Endothelial cell of umbilical vein (primary cell): ENCODE data around the gene SLC49A3. TPM values are rescaled to one million over a fixed set of nuclear protein-coding genes. Genes with fewer than 3 reads are reported as not detected.

Experiments
- BruUV-seq: library from RNA; stranded (reverse); fragments of 400-500 nt; replicated peaks from 2 replicates; lab custom pipeline; 2021; lab: Mats Ljungman, UMichigan
- CTCF ChIA-PET: fragments of 300-600, 350-600 bp; sonication (Branson Sonifier 250); formaldehyde crosslinking; loops from one replicate; lab custom pipeline; 2021; ENCODE audit warnings: antibody characterized with exemption, inconsistent platforms; lab: Charles Lee
- POLR2A ChIA-PET: fragments of 300-600, 350-600 bp; sonication (Branson Sonifier 250); formaldehyde crosslinking; loops from one replicate; lab custom pipeline; 2021; ENCODE audit warnings: antibody characterized with exemption, inconsistent platforms; lab: Charles Lee
- DNase-seq: peaks from one replicate; pipeline ENCODE4 v3.0.0-alpha.2; 2011; ENCODE audit warnings: low read depth, low spot score
- FAIRE-seq: peaks from 2 replicates; lab custom pipeline; 2011; peaks lifted over from hg19 to GRCh38; lab: Jason Lieb, UNC
- H2AFZ ChIP-seq: 2 replicates; pipeline ENCODE4 v1.6.0; 2012; ENCODE audit warnings: low read depth, low read length, control low read depth, inconsistent platforms
- H3K27ac ChIP-seq: 2 replicates; pipeline ENCODE4 v1.5.1; 2011; ENCODE audit warnings: low read depth, mild to moderate bottlenecking, control low read depth, low read length, moderate library complexity; ENCODE audit not compliant: insufficient read depth
- H3K27me3 ChIP-seq, 2 experiments: 2 replicates each; pipeline versions ENCODE4 v1.6.0 to v1.6.1; 2011; ENCODE audit warnings: low read length in 2 of 2, mixed read lengths in 1 of 2; ENCODE audit not compliant: control insufficient read depth in 2 of 2, insufficient read depth in 2 of 2
- H3K36me3 ChIP-seq, 2 experiments: 2 replicates in 1 of 2; 3 replicates in 1 of 2; pipeline ENCODE4 v1.5.1; 2011; ENCODE audit warnings: low read length in 2 of 2, mild to moderate bottlenecking in 1 of 2, moderate library complexity in 1 of 2; ENCODE audit not compliant: control insufficient read depth in 2 of 2, insufficient read depth in 2 of 2; ENCODE audit errors: extremely low read depth in 1 of 2
- H3K4me1 ChIP-seq: 3 replicates; pipeline ENCODE4 v1.5.1; 2011; ENCODE audit warnings: mild to moderate bottlenecking, low read length; ENCODE audit not compliant: control insufficient read depth, insufficient read depth; ENCODE audit errors: extremely low read depth
- H3K4me2 ChIP-seq: 2 replicates; pipeline ENCODE4 v1.6.1; 2011; ENCODE audit warnings: low read length, control low read depth, mixed read lengths; ENCODE audit not compliant: insufficient read depth
- H3K4me3 ChIP-seq, 3 experiments: fragments of 200-600 bp in 1 of 3; sonication (generic), shearing (Covaris generic) in 1 of 3; replicated peaks in 1 of 3; 2 replicates each; pipeline ENCODE4 v1.5.1; 2011 to 2016; ENCODE audit warnings: control low read depth in 3 of 3, low read length in 3 of 3, mild to moderate bottlenecking in 2 of 3, inconsistent platforms in 1 of 3, low read depth in 1 of 3, moderate library complexity in 1 of 3; ENCODE audit not compliant: insufficient read depth in 1 of 3
- H3K79me2 ChIP-seq: 2 replicates; pipeline ENCODE4 v1.6.0; 2012; ENCODE audit warnings: low read length, inconsistent platforms; ENCODE audit not compliant: control insufficient read depth, insufficient read depth
- H3K9ac ChIP-seq: replicated peaks from 2 replicates; pipeline ENCODE3; 2011; ENCODE audit warnings: low read length, control low read depth; ENCODE audit not compliant: insufficient read depth; ENCODE audit errors: extremely low read depth
- H3K9me1 ChIP-seq: replicated peaks from 3 replicates; pipeline ENCODE4 v1.6.0; 2011; ENCODE audit warnings: mild to moderate bottlenecking, low read length; ENCODE audit not compliant: control insufficient read depth, insufficient read depth; ENCODE audit errors: extremely low read depth
- H3K9me3 ChIP-seq: replicated peaks from 2 replicates; pipeline ENCODE4 v1.5.1; 2012; ENCODE audit warnings: low read length, inconsistent platforms; ENCODE audit not compliant: control insufficient read depth, insufficient read depth
- H4K20me1 ChIP-seq: replicated peaks from 2 replicates; pipeline ENCODE3; 2011; ENCODE audit warnings: mild to moderate bottlenecking, low read length; ENCODE audit not compliant: control insufficient read depth, insufficient read depth; ENCODE audit errors: extremely low read depth
- EZH2 ChIP-seq: IDR thresholded peaks from 2 replicates; pipeline ENCODE4 v1.6.1; 2012; ENCODE audit warnings: borderline replicate concordance, low read depth, mild to moderate bottlenecking, moderate library complexity, low read length, inconsistent platforms; ENCODE audit not compliant: severe bottlenecking
- FOS ChIP-seq: IDR thresholded peaks from 2 replicates; pipeline ENCODE4 v1.6.1; 2011; ENCODE audit warnings: mild to moderate bottlenecking, low read length, moderate library complexity, borderline replicate concordance; ENCODE audit not compliant: insufficient read depth
- GATA2 ChIP-seq: IDR thresholded peaks from 2 replicates; pipeline ENCODE4 v1.7.0; 2011; ENCODE audit warnings: low read depth, mild to moderate bottlenecking, moderate library complexity, mixed read lengths, low read length; ENCODE audit not compliant: insufficient read length, insufficient read depth
- JUN ChIP-seq: IDR thresholded peaks from 2 replicates; pipeline ENCODE4 v1.6.1; 2011; ENCODE audit warnings: borderline replicate concordance, low read depth; ENCODE audit not compliant: insufficient read length, insufficient read depth
- MYC ChIP-seq: IDR thresholded peaks from one replicate; pipeline ENCODE4 v1.6.1; 2011; ENCODE audit warnings: mild to moderate bottlenecking, low read depth, low read length
- POLR2A ChIP-seq: IDR thresholded peaks from 2 replicates; pipeline ENCODE4 v1.6.1; 2012; ENCODE audit warnings: low read depth, mild to moderate bottlenecking, control low read depth, low read length
- POLR2AphosphoS5 ChIP-seq: IDR thresholded peaks from 2 replicates; pipeline ENCODE4 v1.6.1; 2012; ENCODE audit warnings: low read depth, mild to moderate bottlenecking, control low read depth, low read length, moderate library complexity; ENCODE audit not compliant: insufficient read depth
- dilution Hi-C: fragments of 300-500 bp; cut with MboI; formaldehyde crosslinking; loops from one replicate; pipeline ENCODE4 v1.15.0; 2019; ENCODE audit warnings: low sequenced_read_pairs; ENCODE audit not compliant: extremely low pct_ligation_motif_present
- intact Hi-C: fragments of 100-400 bp; cut with micrococcal nuclease; formaldehyde crosslinking; loops from one replicate; pipeline ENCODE4 v1.10.0; 2022
- polyA plus RNA-seq, 4 experiments: library from polyadenylated mRNA; depleted of rRNA in 3 of 4; stranded (reverse) in 3 of 4; unstranded in 1 of 4; fragments of >200 nt; gene quantifications; 2 replicates each; pipeline versions ENCODE4 v1.2.1 to v1.2.3, GENCODE V29; 2011 to 2012; ENCODE audit warnings: missing spikeins in 1 of 4
- total RNA-seq: library from RNA; stranded (reverse); gene quantifications from 2 replicates; pipeline ENCODE4 v1.2.3, GENCODE V29; 2021
- TF ChIP-seq, protein P1 (sequence below), 2 donors: IDR thresholded peaks; 1 replicate in 1 of 2; 2 replicates in 1 of 2; pipeline ENCODE4 v1.5.1; 2011; ENCODE audit warnings: low read length in 2 of 2, mild to moderate bottlenecking in 2 of 2, moderate library complexity in 2 of 2, control low read depth in 1 of 2, inconsistent platforms in 1 of 2, low read depth in 1 of 2; ENCODE audit not compliant: insufficient read depth in 1 of 2; ENCODE audit errors: extremely low read depth in 1 of 2
- TF ChIP-seq, protein P2 (sequence below): IDR thresholded peaks from 2 replicates; pipeline ENCODE4 v1.6.1; 2011; ENCODE audit not compliant: insufficient read depth, insufficient read length

SLC49A3 gene
- total and polyA plus RNA-seq, 2 donors (not counting 3 experiments of a cell fraction or from before 2014, with no cell fraction given), result 4.2 to 11.5 TPM

DNA sequence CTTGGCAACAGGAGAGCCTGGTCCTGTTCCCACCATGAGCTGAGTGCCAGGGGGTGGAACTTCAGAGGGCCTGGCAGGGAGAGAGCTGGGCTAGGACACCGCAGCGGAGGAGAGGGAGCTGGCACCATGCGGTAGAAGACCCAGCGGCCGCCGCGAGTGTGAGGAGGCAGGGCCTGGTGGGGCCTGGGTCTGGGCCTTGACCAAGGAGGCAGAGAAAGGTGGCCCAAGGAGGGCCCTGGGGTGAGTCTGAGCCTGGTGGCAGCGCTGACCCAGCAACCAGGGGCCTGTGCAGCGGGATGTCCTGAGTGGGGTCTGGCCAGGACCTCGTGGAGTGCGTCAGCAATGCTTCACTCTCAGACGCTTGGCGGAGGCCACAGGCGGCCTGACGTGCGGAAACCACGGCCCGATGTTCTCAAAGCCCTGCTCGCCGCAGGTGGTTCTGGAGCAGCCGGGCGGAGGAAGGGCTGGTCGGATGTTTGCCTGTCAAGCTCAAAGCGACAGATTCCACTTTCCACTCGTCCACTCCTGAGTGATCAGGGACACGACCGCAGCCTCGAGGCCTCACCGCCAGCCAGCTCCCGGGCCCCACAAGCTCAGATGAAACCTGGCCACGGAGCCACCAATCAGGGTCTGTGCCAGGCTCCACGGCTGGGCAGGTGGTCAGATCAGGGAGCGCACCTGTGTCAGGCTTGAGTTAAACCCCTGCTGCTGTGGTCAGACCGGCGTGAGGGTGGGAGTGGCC, 35.7 kb downstream of the SLC49A3 start:
- Histone ChIP-seq H3K4me1 (no peaks in the 10 kb centered on the region), H4K20me1 (no peaks in the 10 kb centered on the region), H3K4me2 (no peak overlapping the region), H3K79me2 (no peaks in the 10 kb centered on the region), H3K4me3 (no peak overlapping the region), H3K9me3 (no peaks in the 10 kb centered on the region), H3K9ac (no peak overlapping the region), H3K36me3 (no peaks in the 10 kb centered on the region), H3K27ac (no peak overlapping the region), H3K27me3 (no peaks in the 10 kb centered on the region), H3K9me1 (no peaks in the 10 kb centered on the region), H2AFZ (no peak overlapping the region)
- dilution Hi-C loops (no loop called here), intact Hi-C loops (no loop called here)
- no peak for TF ChIP-seq EZH2
- TF ChIP-seq, protein P1, sequence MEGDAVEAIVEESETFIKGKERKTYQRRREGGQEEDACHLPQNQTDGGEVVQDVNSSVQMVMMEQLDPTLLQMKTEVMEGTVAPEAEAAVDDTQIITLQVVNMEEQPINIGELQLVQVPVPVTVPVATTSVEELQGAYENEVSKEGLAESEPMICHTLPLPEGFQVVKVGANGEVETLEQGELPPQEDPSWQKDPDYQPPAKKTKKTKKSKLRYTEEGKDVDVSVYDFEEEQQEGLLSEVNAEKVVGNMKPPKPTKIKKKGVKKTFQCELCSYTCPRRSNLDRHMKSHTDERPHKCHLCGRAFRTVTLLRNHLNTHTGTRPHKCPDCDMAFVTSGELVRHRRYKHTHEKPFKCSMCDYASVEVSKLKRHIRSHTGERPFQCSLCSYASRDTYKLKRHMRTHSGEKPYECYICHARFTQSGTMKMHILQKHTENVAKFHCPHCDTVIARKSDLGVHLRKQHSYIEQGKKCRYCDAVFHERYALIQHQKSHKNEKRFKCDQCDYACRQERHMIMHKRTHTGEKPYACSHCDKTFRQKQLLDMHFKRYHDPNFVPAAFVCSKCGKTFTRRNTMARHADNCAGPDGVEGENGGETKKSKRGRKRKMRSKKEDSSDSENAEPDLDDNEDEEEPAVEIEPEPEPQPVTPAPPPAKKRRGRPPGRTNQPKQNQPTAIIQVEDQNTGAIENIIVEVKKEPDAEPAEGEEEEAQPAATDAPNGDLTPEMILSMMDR (IDR thresholded peaks at IDR 0.05; ENCODE audit: extremely low read depth in 1 of 2, insufficient read depth in 1 of 2, low read depth in 1 of 2, low read length in 2 of 2), result no peak
- TF ChIP-seq, protein P2, sequence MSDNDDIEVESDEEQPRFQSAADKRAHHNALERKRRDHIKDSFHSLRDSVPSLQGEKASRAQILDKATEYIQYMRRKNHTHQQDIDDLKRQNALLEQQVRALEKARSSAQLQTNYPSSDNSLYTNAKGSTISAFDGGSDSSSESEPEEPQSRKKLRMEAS, result no peak
- TF ChIP-seq FOS, result no peak
- no peak for TF ChIP-seq GATA2
- TF ChIP-seq POLR2AphosphoS5, result no peak
- no peak for TF ChIP-seq MYC
- TF ChIP-seq POLR2A, result no peak
- TF ChIP-seq JUN, result no peak
- BruUV-seq, result no TSS peak
- ChIA-PET POLR2A (no interaction called here), CTCF (no interaction called here)
- DNase-seq, result no peak
- no peak for FAIRE-seq
